HepG2 (cell line): Measurements from ENCODE around the gene NDN. TPM values are rescaled to one million over a fixed set of nuclear protein-coding genes. Genes with fewer than 3 reads are reported as not detected.

Source experiments
- ATAC-seq: fragments of 200-7000 bp; cut with Tn5 transposase; 3 replicates; pipeline ENCODE4 v1.9.1; 2020; ENCODE audit warnings: mild to moderate bottlenecking, moderate library complexity
- BruUV-seq: library from RNA; stranded (reverse); fragments of 400-500 nt; replicated peaks from 2 replicates; lab custom pipeline; 2021; lab: Mats Ljungman, UMichigan
- CTCF ChIA-PET: fragments of 300-600 bp; formaldehyde crosslinking; extraction: SDS; loops from one replicate; lab custom pipeline; 2021; ENCODE audit warnings: low total read pairs, inconsistent platforms, low intra/inter-chr PET ratio; lab: Yijun Ruan, JAX
- POLR2A ChIA-PET: fragments of 350-600 bp; sonication (Branson Sonifier 250); formaldehyde crosslinking; loops from one replicate; lab custom pipeline; 2020; ENCODE audit warnings: antibody characterized with exemption, inconsistent platforms; lab: Yijun Ruan, JAX
- DNase-seq: peaks from one replicate; pipeline ENCODE4 v3.0.0-alpha.2; 2015; ENCODE audit warnings: low spot score
- FAIRE-seq: peaks from 3 replicates; lab custom pipeline; 2011; peaks lifted over from hg19 to GRCh38; lab: Jason Lieb, UNC
- H2AFZ ChIP-seq: one replicate; pipeline ENCODE4 v1.6.1; 2011; ENCODE audit warnings: low read length, inconsistent platforms
- H3K27ac ChIP-seq: fragments of 300-600 bp; 3 replicates; pipeline ENCODE4 v1.8.0; 2011; ENCODE audit warnings: mixed run types, mild to moderate bottlenecking, mixed read lengths, low read length, inconsistent platforms; ENCODE audit not compliant: insufficient read depth; ENCODE audit errors: extremely low read length
- H3K27me3 ChIP-seq, 2 experiments: fragments of 200-600 bp in 1 of 2; 2 replicates in 1 of 2; 3 replicates in 1 of 2; pipeline versions ENCODE4 v1.6.0 to v1.8.0; 2011; ENCODE audit warnings: low read length in 2 of 2, mild to moderate bottlenecking in 2 of 2, moderate library complexity in 2 of 2, inconsistent platforms in 1 of 2; ENCODE audit not compliant: insufficient read depth in 2 of 2, control insufficient read depth in 1 of 2
- H3K36me3 ChIP-seq, 2 experiments: fragments of 200-600 bp in 1 of 2; replicated peaks in 1 of 2; 2 replicates in 1 of 2; 3 replicates in 1 of 2; pipeline versions ENCODE4 v1.5.1 to v1.8.0; 2011; ENCODE audit warnings: low read length in 2 of 2, inconsistent platforms in 1 of 2; ENCODE audit not compliant: insufficient read depth in 2 of 2, control insufficient read depth in 1 of 2
- H3K4me1 ChIP-seq: 2 replicates; pipeline ENCODE4 v1.5.1; 2012; ENCODE audit warnings: low read length, inconsistent platforms; ENCODE audit not compliant: insufficient read depth
- H3K4me2 ChIP-seq: 2 replicates; pipeline ENCODE4 v1.6.0; 2011; ENCODE audit warnings: low read depth, low read length, inconsistent platforms
- H3K4me3 ChIP-seq, 3 experiments: fragments of 200-600 bp in 1 of 3; sonication (generic), shearing (Covaris generic) in 1 of 3; replicated peaks in 1 of 3; 2 replicates each; pipeline ENCODE4 v1.5.1; 2011 to 2016; ENCODE audit warnings: low read length in 3 of 3, inconsistent platforms in 2 of 3, low read depth in 2 of 3, mild to moderate bottlenecking in 2 of 3, control low read depth in 1 of 3, mixed read lengths in 1 of 3; ENCODE audit not compliant: insufficient read depth in 1 of 3
- H3K79me2 ChIP-seq: one replicate; pipeline ENCODE4 v1.6.1; 2011; ENCODE audit warnings: low read length, inconsistent platforms; ENCODE audit not compliant: insufficient read depth
- H3K9ac ChIP-seq: 2 replicates; pipeline ENCODE4 v1.6.0; 2011; ENCODE audit warnings: mild to moderate bottlenecking, low read depth, low read length, inconsistent platforms; ENCODE audit not compliant: insufficient read depth
- H3K9me3 ChIP-seq: 2 replicates; pipeline ENCODE4 v1.5.1; 2012; ENCODE audit warnings: mild to moderate bottlenecking, low read length
- H4K20me1 ChIP-seq: 2 replicates; pipeline ENCODE4 v1.6.0; 2011; ENCODE audit warnings: inconsistent platforms, mild to moderate bottlenecking, low read length, moderate library complexity; ENCODE audit not compliant: insufficient read depth
- CREB1 ChIP-seq, 2 experiments: fragments of 450-650 bp in 1 of 2; IDR thresholded peaks; 2 replicates each; pipeline ENCODE4 v1.6.1; 2016 to 2017; ENCODE audit warnings: control low read depth in 1 of 2, mild to moderate bottlenecking in 1 of 2, missing compliant biosample characterization in 1 of 2, missing genetic modification characterization in 1 of 2
- FOXJ3 ChIP-seq: sonication (generic); formaldehyde crosslinking; IDR thresholded peaks from 2 replicates; pipeline ENCODE4 v1.4.0; 2020; ENCODE audit warnings: missing genetic modification reagents, mild to moderate bottlenecking, borderline replicate concordance
- IKZF4 ChIP-seq: sonication (generic); formaldehyde crosslinking; IDR thresholded peaks from 2 replicates; pipeline ENCODE4 v1.5.1; 2020; ENCODE audit warnings: borderline replicate concordance, mild to moderate bottlenecking, low read depth, missing genetic modification reagents; ENCODE audit errors: not compliant biosample characterization
- NCOR1 ChIP-seq: fragments of 200-600 bp; sonication (generic); IDR thresholded peaks from 2 replicates; pipeline ENCODE4 v1.7.0; 2017; ENCODE audit warnings: antibody characterized with exemption, low read length, borderline replicate concordance
- NR2C2 ChIP-seq: sonication (generic); formaldehyde crosslinking; IDR thresholded peaks from 2 replicates; pipeline ENCODE4 v1.4.0; 2020; ENCODE audit warnings: missing genetic modification reagents, mild to moderate bottlenecking, moderate library complexity, borderline replicate concordance
- SYNCRIP ChIP-seq: fragments of 200-400 bp; formaldehyde crosslinking; IDR thresholded peaks from 2 replicates; pipeline ENCODE4 v1.6.1; 2018; ENCODE audit warnings: mild to moderate bottlenecking, low read depth, low read length; ENCODE audit not compliant: insufficient read depth
- TGIF2 ChIP-seq: IDR thresholded peaks from 2 replicates; pipeline ENCODE4 v1.6.1; 2016; ENCODE audit warnings: control low read depth, missing compliant biosample characterization
- ZNF274 ChIP-seq: sonication (generic); formaldehyde crosslinking; IDR thresholded peaks from 2 replicates; pipeline ENCODE4 v1.5.1; 2020; ENCODE audit warnings: mild to moderate bottlenecking, missing genetic modification reagents
- ZNF724P ChIP-seq: sonication (generic); formaldehyde crosslinking; IDR thresholded peaks from 2 replicates; pipeline ENCODE4 v1.8.0; 2022; ENCODE audit warnings: missing genetic modification reagents, borderline replicate concordance
- ZNF878 ChIP-seq: sonication (generic); formaldehyde crosslinking; IDR thresholded peaks from 2 replicates; pipeline ENCODE4 v1.8.1; 2023; ENCODE audit warnings: mild to moderate bottlenecking, missing genetic modification reagents, moderate library complexity
- ZSCAN20 ChIP-seq: sonication (generic); formaldehyde crosslinking; IDR thresholded peaks from 2 replicates; pipeline ENCODE4 v1.4.0; 2020; ENCODE audit warnings: missing genetic modification reagents, mild to moderate bottlenecking, borderline replicate concordance
- WGBS: methylation state at CpG from one replicate; pipeline ENCODE4 v1.1.6; 2017; ENCODE audit warnings: low lambda C conversion rate; 5-methylcytosine and 5-hydroxymethylcytosine counted together
- in situ Hi-C: cut with HindIII; loops from 2 replicates; pipeline ENCODE4 v1.10.0; 2017; ENCODE audit warnings: low pct_unique_long_range_greater_than_20kb; ENCODE audit not compliant: extremely low pct_ligation_motif_present
- intact Hi-C: fragments of 100-400 bp; cut with micrococcal nuclease; formaldehyde crosslinking; loops from one replicate; pipeline ENCODE4 v1.10.0; 2022; ENCODE audit not compliant: unreplicated experiment
- polyA plus RNA-seq, 8 experiments: library from polyadenylated mRNA; depleted of rRNA in 3 of 8; stranded (reverse) in 7 of 8; unstranded in 1 of 8; fragments of >200 nt; fragmentation: Illumina TruSeq in 4 of 8; extraction: Trizol in 4 of 8; gene quantifications; 2 replicates each; pipeline versions ENCODE4 v1.2.1 to v1.2.3, GENCODE V29; 2011 to 2016; ENCODE audit warnings: low read depth in 4 of 8, missing spikeins in 1 of 8, mixed read lengths in 1 of 8; ENCODE audit not compliant: insufficient read depth in 1 of 8
- total RNA-seq, 5 experiments: library from RNA; depleted of rRNA; stranded (reverse); fragments of >200 nt; fragmentation: Illumina TruSeq; extraction: Trizol; gene quantifications; 2 replicates each; pipeline ENCODE4 v1.2.3, GENCODE V29; 2016; ENCODE audit warnings: low read depth in 1 of 5
- TF ChIP-seq, protein P1 (sequence below): sonication (generic); formaldehyde crosslinking; IDR thresholded peaks from 2 replicates; pipeline ENCODE4 v1.5.0; 2020; ENCODE audit warnings: missing genetic modification reagents
- TF ChIP-seq, protein P2 (sequence below): sonication (generic); formaldehyde crosslinking; IDR thresholded peaks from 2 replicates; pipeline ENCODE4 v1.8.0; 2022; ENCODE audit warnings: missing genetic modification reagents, mild to moderate bottlenecking, inconsistent platforms, borderline replicate concordance
- TF ChIP-seq, protein P3 (sequence below): sonication (generic); formaldehyde crosslinking; conservative IDR thresholded peaks from 2 replicates; pipeline ENCODE4 v1.4.0; 2020; ENCODE audit warnings: missing genetic modification reagents

NDN gene
- total and polyA plus RNA-seq, 2 of the 13 experiments (the other 11 are each of a cell fraction or from before 2014, with no cell fraction given), result 0.03 TPM; not detected in 1

DNA sequence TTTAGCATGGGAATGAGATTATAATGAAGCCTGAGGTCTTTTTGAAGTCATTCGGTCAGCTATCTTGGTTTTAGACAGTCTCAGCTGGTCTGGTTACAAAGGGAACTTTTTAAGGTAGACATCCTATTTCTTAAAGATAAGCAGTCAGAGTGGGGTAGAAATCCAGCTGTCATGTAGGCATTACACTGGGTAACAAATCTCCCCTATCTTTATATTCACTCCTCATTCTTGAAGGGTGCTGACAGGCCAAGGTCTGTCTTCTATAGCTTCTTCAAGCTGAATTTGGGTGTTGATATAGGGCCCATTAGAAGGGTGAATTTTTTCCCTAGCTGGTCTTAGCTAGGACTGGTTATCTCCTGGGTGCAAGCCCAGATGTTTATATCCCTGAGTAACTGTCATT is 21.2 kb upstream of the NDN start:
- H3K9me3 ChIP-seq, result no peaks in the 10 kb centered on the region
- 83% methylated on average over 1 of the region's 1 CpG for whole genome bisulfite sequencing
- H3K79me2 ChIP-seq, result no peaks in the 10 kb centered on the region
- no peaks in the 10 kb centered on the region for H3K27me3 ChIP-seq
- no peak for TF ChIP-seq NR2C2
- TF ChIP-seq ZSCAN20, result no peak
- no peak for TF ChIP-seq ZNF274 (CRISPR knock-in tag)
- TF ChIP-seq SYNCRIP, result no peak
- TF ChIP-seq CREB1 (IDR thresholded peaks at IDR 0.05), result no peak
- no peak for TF ChIP-seq CREB1 (CRISPR knock-in tag; IDR thresholded peaks at IDR 0.05)
- TF ChIP-seq ZNF724P (CRISPR knock-in tag), result no peak
- TF ChIP-seq ZNF878 (CRISPR knock-in tag), result no peak
- TF ChIP-seq IKZF4 (CRISPR knock-in tag), result no peak
- TF ChIP-seq, protein P1, sequence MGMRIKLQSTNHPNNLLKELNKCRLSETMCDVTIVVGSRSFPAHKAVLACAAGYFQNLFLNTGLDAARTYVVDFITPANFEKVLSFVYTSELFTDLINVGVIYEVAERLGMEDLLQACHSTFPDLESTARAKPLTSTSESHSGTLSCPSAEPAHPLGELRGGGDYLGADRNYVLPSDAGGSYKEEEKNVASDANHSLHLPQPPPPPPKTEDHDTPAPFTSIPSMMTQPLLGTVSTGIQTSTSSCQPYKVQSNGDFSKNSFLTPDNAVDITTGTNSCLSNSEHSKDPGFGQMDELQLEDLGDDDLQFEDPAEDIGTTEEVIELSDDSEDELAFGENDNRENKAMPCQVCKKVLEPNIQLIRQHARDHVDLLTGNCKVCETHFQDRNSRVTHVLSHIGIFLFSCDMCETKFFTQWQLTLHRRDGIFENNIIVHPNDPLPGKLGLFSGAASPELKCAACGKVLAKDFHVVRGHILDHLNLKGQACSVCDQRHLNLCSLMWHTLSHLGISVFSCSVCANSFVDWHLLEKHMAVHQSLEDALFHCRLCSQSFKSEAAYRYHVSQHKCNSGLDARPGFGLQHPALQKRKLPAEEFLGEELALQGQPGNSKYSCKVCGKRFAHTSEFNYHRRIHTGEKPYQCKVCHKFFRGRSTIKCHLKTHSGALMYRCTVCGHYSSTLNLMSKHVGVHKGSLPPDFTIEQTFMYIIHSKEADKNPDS, result no peak
- no peak for TF ChIP-seq TGIF2 (CRISPR knock-in tag)
- TF ChIP-seq, protein P2, sequence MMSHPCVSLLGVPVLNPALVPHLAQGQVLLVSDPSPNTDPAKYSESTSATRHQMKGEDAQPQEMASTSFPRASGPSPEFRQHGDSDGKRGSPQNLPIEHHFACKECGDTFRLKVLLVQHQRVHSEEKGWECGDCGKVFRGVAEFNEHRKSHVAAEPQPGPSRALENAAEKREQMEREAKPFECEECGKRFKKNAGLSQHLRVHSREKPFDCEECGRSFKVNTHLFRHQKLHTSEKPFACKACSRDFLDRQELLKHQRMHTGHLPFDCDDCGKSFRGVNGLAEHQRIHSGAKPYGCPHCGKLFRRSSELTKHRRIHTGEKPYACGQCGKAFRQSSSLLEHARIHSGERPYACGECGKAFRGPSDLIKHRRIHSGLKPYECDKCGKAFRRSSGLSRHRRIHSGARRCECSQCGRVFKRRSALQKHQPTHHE (CRISPR knock-in tag), result no peak
- TF ChIP-seq FOXJ3, result no peak
- TF ChIP-seq, protein P3, sequence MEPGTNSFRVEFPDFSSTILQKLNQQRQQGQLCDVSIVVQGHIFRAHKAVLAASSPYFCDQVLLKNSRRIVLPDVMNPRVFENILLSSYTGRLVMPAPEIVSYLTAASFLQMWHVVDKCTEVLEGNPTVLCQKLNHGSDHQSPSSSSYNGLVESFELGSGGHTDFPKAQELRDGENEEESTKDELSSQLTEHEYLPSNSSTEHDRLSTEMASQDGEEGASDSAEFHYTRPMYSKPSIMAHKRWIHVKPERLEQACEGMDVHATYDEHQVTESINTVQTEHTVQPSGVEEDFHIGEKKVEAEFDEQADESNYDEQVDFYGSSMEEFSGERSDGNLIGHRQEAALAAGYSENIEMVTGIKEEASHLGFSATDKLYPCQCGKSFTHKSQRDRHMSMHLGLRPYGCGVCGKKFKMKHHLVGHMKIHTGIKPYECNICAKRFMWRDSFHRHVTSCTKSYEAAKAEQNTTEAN (CRISPR knock-in tag), result no peak
- TF ChIP-seq NCOR1, result no peak
- TF ChIP-seq, all 625 proteins: peak for 0
- ATAC-seq, result no peak
- Histone ChIP-seq H4K20me1 (no peaks in the 10 kb centered on the region), H2AFZ (no peak overlapping the region), H3K4me1 (no peaks in the 10 kb centered on the region), H3K9ac (no peak overlapping the region), H3K36me3 (no peaks in the 10 kb centered on the region), H3K4me3 (no peak overlapping the region), H3K4me2 (no peak overlapping the region), H3K27ac (no peak overlapping the region)
- no peak for FAIRE-seq
- CTCF ChIA-PET, result no interaction called here
- no peak for DNase-seq
- intact Hi-C loops (no loop called here), in situ Hi-C loops (no loop called here)
- POLR2A ChIA-PET, result no interaction called here
- no TSS peak for BruUV-seq
